Hepatocyte (in vitro differentiated cells): ENCODE results near the gene ITGB1BP1.

Experiments
- CTCF ChIP-seq: fragments of 200-600 bp; sonication (generic); IDR thresholded peaks from 2 replicates; pipeline ENCODE4 v1.5.1; 2016; ENCODE audit warnings: antibody characterized with exemption, mild to moderate bottlenecking; ENCODE audit not compliant: poor library complexity
- EZH2phosphoT487 ChIP-seq: fragments of 200-600 bp; sonication (generic); IDR thresholded peaks from one replicate; pipeline ENCODE4 v1.6.1; 2018; ENCODE audit warnings: antibody characterized with exemption, mild to moderate bottlenecking, low read depth, moderate library complexity; ENCODE audit not compliant: unreplicated experiment, severe bottlenecking

DNA sequence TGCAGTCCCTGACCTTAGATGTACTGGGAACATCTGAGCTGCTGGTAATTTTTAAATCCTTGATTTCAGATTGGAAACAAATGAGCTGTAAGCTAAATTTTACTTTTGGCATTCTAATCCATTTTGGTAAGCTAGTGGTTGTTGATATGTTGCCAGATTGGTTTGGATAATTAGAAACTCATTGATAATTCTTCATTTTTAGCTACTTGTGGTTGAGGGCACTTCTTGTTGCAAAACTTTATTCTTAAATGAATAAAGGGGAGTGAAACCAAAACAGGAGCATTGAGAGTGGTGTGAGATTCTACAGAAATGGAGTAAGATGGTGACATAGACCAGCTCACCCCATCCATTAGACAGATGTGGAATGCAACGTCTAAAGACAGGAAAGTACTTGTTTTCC, 64.5 kb downstream of the ITGB1BP1 start:
- TF ChIP-seq CTCF (no peak), EZH2phosphoT487 (no peak)
